Memory B cell (primary cell): ENCODE measurements around the gene EMC6.

Experiments used
- ATAC-seq: fragments of 150-1000 bp; cut with Tn5 transposase; 2 replicates; pipeline ENCODE4 v1.10.0; 2021; ENCODE audit warnings: low read depth, mild to moderate bottlenecking, moderate library complexity
- DNase-seq, 2 donors: peaks; one replicate each; pipeline ENCODE4 v3.0.0; 2022; ENCODE audit warnings: low spot score in 2 of 2
- H3K27ac Mint-ChIP-seq: one replicate; pipeline ENCODE4 v1.8.0; 2022; ENCODE audit warnings: mild to moderate bottlenecking, moderate library complexity, mixed read lengths
- H3K27me3 Mint-ChIP-seq: one replicate; pipeline ENCODE4 v1.8.0; 2022; ENCODE audit warnings: mixed read lengths
- H3K36me3 Mint-ChIP-seq: one replicate; pipeline ENCODE4 v1.8.0; 2022; ENCODE audit warnings: mild to moderate bottlenecking, mixed read lengths
- H3K4me1 Mint-ChIP-seq: one replicate; pipeline ENCODE4 v1.8.0; 2022; ENCODE audit warnings: mixed read lengths
- H3K4me3 Mint-ChIP-seq: one replicate; pipeline ENCODE4 v1.8.0; 2022; ENCODE audit warnings: mild to moderate bottlenecking, moderate library complexity, mixed read lengths
- H3K9me3 Mint-ChIP-seq: one replicate; pipeline ENCODE4 v1.8.0; 2022; ENCODE audit warnings: mixed read lengths

EMC6 gene

GRCh38 chr17:3681565-3681964 is 13.0 kb downstream of the EMC6 start:
- no peak for DNase-seq
- H3K9me3 Mint-ChIP-seq: no peaks in the 10 kb centered on the region
- ATAC-seq: no peak
- H3K27me3 Mint-ChIP-seq: no peaks in the 10 kb centered on the region
- peaks cover 23% of the 10 kb centered on the region for H3K36me3 Mint-ChIP-seq
- H3K27ac Mint-ChIP-seq: no peak overlapping the region
- H3K4me3 Mint-ChIP-seq: no peak overlapping the region
- peaks cover 30% of the 10 kb centered on the region for H3K4me1 Mint-ChIP-seq

- ATAC-seq (no peak), DNase-seq (no peak)
- H3K4me3 Mint-ChIP-seq: no peak overlapping the region
- H3K27ac Mint-ChIP-seq: no peak overlapping the region
- H3K9me3 Mint-ChIP-seq: no peaks in the 10 kb centered on the region
- H3K27me3 Mint-ChIP-seq: no peaks in the 10 kb centered on the region
- H3K36me3 Mint-ChIP-seq: peaks cover 23% of the 10 kb centered on the region
- H3K4me1 Mint-ChIP-seq: peaks cover 30% of the 10 kb centered on the region
Observed at GRCh38 chr17:3682033-3682432, 13.4 kb downstream of the EMC6 start.

- H3K27me3 Mint-ChIP-seq: no peaks in the 10 kb centered on the region
- H3K36me3 Mint-ChIP-seq: peaks cover 19% of the 10 kb centered on the region
- no peaks in the 10 kb centered on the region for H3K9me3 Mint-ChIP-seq
- ATAC-seq (peak; percentile 75), DNase-seq (peak; percentile 74)
- peak overlapping the region; percentile 53 for H3K27ac Mint-ChIP-seq
- H3K4me3 Mint-ChIP-seq: peak overlapping the region; percentile 13
- peaks cover 30% of the 10 kb centered on the region for H3K4me1 Mint-ChIP-seq
Observed at GRCh38 chr17:3683054-3683511, 14.5 kb downstream of the EMC6 start.

- Mint-ChIP-seq H3K4me1 (peaks cover 39% of the 10 kb centered on the region), H3K36me3 (peaks cover 29% of the 10 kb centered on the region), H3K27me3 (no peaks in the 10 kb centered on the region), H3K4me3 (no peak overlapping the region), H3K9me3 (no peaks in the 10 kb centered on the region), H3K27ac (peak overlapping the region; percentile 80)
- DNase-seq: peak in 1 of 2 donors; percentile 47
- ATAC-seq: no peak
Observed at GRCh38 chr17:3685174-3685573, 16.6 kb downstream of the EMC6 start.

GRCh38 chr17:3688027-3688553 is 19.5 kb downstream of the EMC6 start:
- peak overlapping the region; percentile 89 for H3K27ac Mint-ChIP-seq
- peak overlapping the region; percentile 82 for H3K4me3 Mint-ChIP-seq
- ATAC-seq: peak; percentile 19
- no peaks in the 10 kb centered on the region for H3K9me3 Mint-ChIP-seq
- peak in 1 of 2 donors; percentile 57 for DNase-seq
- peaks cover 41% of the 10 kb centered on the region for H3K4me1 Mint-ChIP-seq
- no peaks in the 10 kb centered on the region for H3K27me3 Mint-ChIP-seq
- H3K36me3 Mint-ChIP-seq: peaks cover 27% of the 10 kb centered on the region

- H3K27ac Mint-ChIP-seq: peak overlapping the region; percentile 89
- peaks cover 41% of the 10 kb centered on the region for H3K4me1 Mint-ChIP-seq
- H3K27me3 Mint-ChIP-seq: no peaks in the 10 kb centered on the region
- ATAC-seq (peak; percentile 25), DNase-seq (peak in 1 of 2 donors; percentile 59)
- peaks cover 27% of the 10 kb centered on the region for H3K36me3 Mint-ChIP-seq
- peak overlapping the region; percentile 82 for H3K4me3 Mint-ChIP-seq
- no peaks in the 10 kb centered on the region for H3K9me3 Mint-ChIP-seq
Observed at GRCh38 chr17:3688852-3689261, 20.2 kb downstream of the EMC6 start.

- DNase-seq (peak in 1 of 2 donors; percentile 50), ATAC-seq (no peak)
- Mint-ChIP-seq H3K36me3 (peaks cover 30% of the 10 kb centered on the region), H3K27ac (peak overlapping the region; percentile 89), H3K9me3 (no peaks in the 10 kb centered on the region), H3K4me3 (peak overlapping the region; percentile 78), H3K27me3 (no peaks in the 10 kb centered on the region), H3K4me1 (peaks cover 40% of the 10 kb centered on the region)
Observed at GRCh38 chr17:3689262-3690093, 20.9 kb downstream of the EMC6 start.

- Mint-ChIP-seq H3K36me3 (peaks cover 35% of the 10 kb centered on the region), H3K27me3 (no peaks in the 10 kb centered on the region), H3K27ac (peak overlapping the region; percentile 89), H3K9me3 (no peaks in the 10 kb centered on the region), H3K4me3 (peak overlapping the region; percentile 99), H3K4me1 (peaks cover 36% of the 10 kb centered on the region)
- ATAC-seq (no peak), DNase-seq (no peak)
Observed at GRCh38 chr17:3690094-3690715, 21.6 kb downstream of the EMC6 start.

GRCh38 chr17:3691617-3692067 is 23.0 kb downstream of the EMC6 start:
- H3K27ac Mint-ChIP-seq: peak overlapping the region; percentile 83
- no peaks in the 10 kb centered on the region for H3K9me3 Mint-ChIP-seq
- H3K4me1 Mint-ChIP-seq: peaks cover 35% of the 10 kb centered on the region
- peak overlapping the region; percentile 99 for H3K4me3 Mint-ChIP-seq
- ATAC-seq (no peak), DNase-seq (no peak)
- no peaks in the 10 kb centered on the region for H3K27me3 Mint-ChIP-seq
- H3K36me3 Mint-ChIP-seq: peaks cover 37% of the 10 kb centered on the region

- peaks cover 38% of the 10 kb centered on the region for H3K4me1 Mint-ChIP-seq
- DNase-seq (no peak), ATAC-seq (no peak)
- H3K27ac Mint-ChIP-seq: peak overlapping the region; percentile 97
- peak overlapping the region; percentile 99 for H3K4me3 Mint-ChIP-seq
- peaks cover 37% of the 10 kb centered on the region for H3K36me3 Mint-ChIP-seq
- H3K27me3 Mint-ChIP-seq: no peaks in the 10 kb centered on the region
- H3K9me3 Mint-ChIP-seq: no peaks in the 10 kb centered on the region
Observed at GRCh38 chr17:3692346-3692745, 23.7 kb downstream of the EMC6 start.

GRCh38 chr17:3693141-3693540 is 24.5 kb downstream of the EMC6 start:
- ATAC-seq (no peak), DNase-seq (no peak)
- H3K27me3 Mint-ChIP-seq: no peaks in the 10 kb centered on the region
- peak overlapping the region; percentile 97 for H3K27ac Mint-ChIP-seq
- no peaks in the 10 kb centered on the region for H3K9me3 Mint-ChIP-seq
- peaks cover 39% of the 10 kb centered on the region for H3K4me1 Mint-ChIP-seq
- H3K4me3 Mint-ChIP-seq: peak overlapping the region; percentile 99
- peaks cover 36% of the 10 kb centered on the region for H3K36me3 Mint-ChIP-seq

- Mint-ChIP-seq H3K9me3 (no peaks in the 10 kb centered on the region), H3K4me1 (peaks cover 33% of the 10 kb centered on the region), H3K36me3 (peaks cover 29% of the 10 kb centered on the region), H3K4me3 (peak overlapping the region; percentile 99), H3K27ac (peak overlapping the region; percentile 97), H3K27me3 (no peaks in the 10 kb centered on the region)
- peak; percentile 65 to 72 for DNase-seq
- ATAC-seq: peak; percentile 67
Observed at GRCh38 chr17:3693829-3694231, 25.2 kb downstream of the EMC6 start.

GRCh38 chr17:3695129-3695722 is 26.6 kb downstream of the EMC6 start:
- peak overlapping the region; percentile 97 for H3K27ac Mint-ChIP-seq
- H3K36me3 Mint-ChIP-seq: peaks cover 21% of the 10 kb centered on the region
- H3K4me3 Mint-ChIP-seq: peak overlapping the region; percentile 99
- ATAC-seq (no peak), DNase-seq (no peak)
- H3K27me3 Mint-ChIP-seq: no peaks in the 10 kb centered on the region
- H3K9me3 Mint-ChIP-seq: no peaks in the 10 kb centered on the region
- H3K4me1 Mint-ChIP-seq: peaks cover 27% of the 10 kb centered on the region
